Peyer's patch (tissue), 4 donors: ENCODE data around the gene THRB.

ENCODE experiments used
- POLR2A ChIP-seq, 2 donors: fragments of 450-650 bp; IDR thresholded peaks; one replicate each; pipeline ENCODE4 v1.5.1; 2017; ENCODE audit warnings: antibody characterized with exemption in 2 of 2, mild to moderate bottlenecking in 2 of 2, moderate library complexity in 2 of 2
- TF ChIP-seq, protein P1 (sequence below), 6 experiments: fragments of 450-650 bp in 4 of 6; fragments of 200-600 bp in 2 of 6; sonication (generic) in 1 of 6; IDR thresholded peaks; one replicate each; pipeline ENCODE4 v1.5.1; 2017 to 2019; ENCODE audit warnings: antibody characterized with exemption in 6 of 6, mild to moderate bottlenecking in 3 of 6, moderate library complexity in 1 of 6

DNA sequence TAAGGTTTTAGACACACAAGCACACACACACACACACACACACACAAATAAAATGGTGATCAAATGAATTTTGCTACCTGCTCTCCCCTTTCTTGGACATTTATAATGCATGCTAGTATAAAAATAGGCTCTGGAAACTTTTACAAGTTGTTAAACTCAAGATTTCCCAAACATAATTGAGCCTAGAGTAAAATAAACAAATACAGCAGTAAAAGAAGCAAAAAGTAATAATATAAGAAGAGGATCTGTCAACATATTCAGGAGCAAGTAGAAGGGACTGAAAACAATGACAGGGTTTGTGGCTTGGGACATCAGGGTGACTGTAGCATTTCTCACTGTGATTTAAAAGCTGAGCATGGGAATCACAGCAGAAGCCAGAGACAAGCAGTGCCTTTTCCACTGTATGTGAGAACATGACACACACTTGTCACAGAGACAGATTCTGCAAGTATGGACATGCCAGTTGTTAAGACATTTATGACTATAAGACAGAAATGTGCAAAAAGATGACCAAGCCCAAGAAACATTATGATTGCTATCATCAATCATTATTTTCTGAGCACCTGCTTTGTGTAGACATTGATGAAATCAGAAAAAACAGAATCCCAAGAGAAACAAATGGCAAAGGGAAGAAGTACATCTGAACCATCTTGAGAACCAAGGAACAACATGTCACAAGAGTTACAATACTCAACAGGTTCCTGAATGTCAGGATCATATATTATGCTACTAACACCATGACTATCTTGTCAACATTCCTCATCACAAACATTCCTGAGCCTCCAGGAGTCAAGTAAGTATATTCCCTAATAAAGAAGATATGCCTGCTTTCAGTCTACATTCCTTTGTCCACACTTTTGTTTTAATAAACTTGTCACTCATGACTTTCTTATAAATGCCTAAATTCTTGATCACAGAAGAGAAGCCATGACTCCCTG lies 7.1 kb downstream of the THRB start:
- no peak for TF ChIP-seq POLR2A (IDR thresholded peaks at IDR 0.05)
- TF ChIP-seq, protein P1, sequence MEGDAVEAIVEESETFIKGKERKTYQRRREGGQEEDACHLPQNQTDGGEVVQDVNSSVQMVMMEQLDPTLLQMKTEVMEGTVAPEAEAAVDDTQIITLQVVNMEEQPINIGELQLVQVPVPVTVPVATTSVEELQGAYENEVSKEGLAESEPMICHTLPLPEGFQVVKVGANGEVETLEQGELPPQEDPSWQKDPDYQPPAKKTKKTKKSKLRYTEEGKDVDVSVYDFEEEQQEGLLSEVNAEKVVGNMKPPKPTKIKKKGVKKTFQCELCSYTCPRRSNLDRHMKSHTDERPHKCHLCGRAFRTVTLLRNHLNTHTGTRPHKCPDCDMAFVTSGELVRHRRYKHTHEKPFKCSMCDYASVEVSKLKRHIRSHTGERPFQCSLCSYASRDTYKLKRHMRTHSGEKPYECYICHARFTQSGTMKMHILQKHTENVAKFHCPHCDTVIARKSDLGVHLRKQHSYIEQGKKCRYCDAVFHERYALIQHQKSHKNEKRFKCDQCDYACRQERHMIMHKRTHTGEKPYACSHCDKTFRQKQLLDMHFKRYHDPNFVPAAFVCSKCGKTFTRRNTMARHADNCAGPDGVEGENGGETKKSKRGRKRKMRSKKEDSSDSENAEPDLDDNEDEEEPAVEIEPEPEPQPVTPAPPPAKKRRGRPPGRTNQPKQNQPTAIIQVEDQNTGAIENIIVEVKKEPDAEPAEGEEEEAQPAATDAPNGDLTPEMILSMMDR (IDR thresholded peaks at IDR 0.05): no peak
